Stomach (tissue), 4 donors: ENCODE data around the gene NUAK1.

Experiments
- CTCF ChIP-seq, 7 experiments: fragments of 450-650 bp in 4 of 7; fragments of 200-600 bp in 3 of 7; sonication (generic) in 3 of 7; IDR thresholded peaks; one replicate each; pipeline ENCODE4 v1.5.1; 2016 to 2019; ENCODE audit warnings: antibody characterized with exemption in 7 of 7, control low read depth in 2 of 7, mild to moderate bottlenecking in 1 of 7
- POLR2AphosphoS5 ChIP-seq, 3 donors: sonication (generic); formaldehyde crosslinking; IDR thresholded peaks; one replicate each; pipeline ENCODE4 v1.6.1; 2016; ENCODE audit warnings: antibody characterized with exemption in 3 of 3

GRCh38 chr12:106091446-106091820, 47.3 kb downstream of the NUAK1 start:
- no peak for TF ChIP-seq POLR2AphosphoS5 (IDR thresholded peaks at IDR 0.05)
- no peak for TF ChIP-seq CTCF (IDR thresholded peaks at IDR 0.05)
